ENCODE results near the gene PIK3R4.

DNA sequence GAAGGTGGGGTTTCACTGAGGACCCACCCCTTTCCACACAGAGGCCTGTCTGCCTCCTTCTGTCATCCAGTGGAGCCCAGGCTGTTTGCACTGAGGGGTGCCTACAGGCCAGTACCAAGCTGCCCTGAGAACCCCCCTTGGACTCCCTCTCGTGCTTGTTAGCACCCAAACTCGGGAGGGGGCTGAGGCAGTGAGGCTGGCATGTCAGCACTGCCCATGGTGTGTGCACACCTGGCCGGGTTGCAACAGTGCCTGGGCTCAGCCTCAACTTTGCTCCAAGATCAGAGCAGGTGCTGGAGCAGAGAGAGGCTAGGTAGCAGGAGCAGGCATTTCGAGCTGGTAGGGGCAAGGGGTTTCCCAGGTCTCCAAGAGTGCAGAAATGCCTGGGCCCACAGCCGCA lies 90.0 kb downstream of the PIK3R4 start:
- TF ChIP-seq POLR2A (IDR thresholded peaks at IDR 0.05): no peak
- TF ChIP-seq, protein P1, sequence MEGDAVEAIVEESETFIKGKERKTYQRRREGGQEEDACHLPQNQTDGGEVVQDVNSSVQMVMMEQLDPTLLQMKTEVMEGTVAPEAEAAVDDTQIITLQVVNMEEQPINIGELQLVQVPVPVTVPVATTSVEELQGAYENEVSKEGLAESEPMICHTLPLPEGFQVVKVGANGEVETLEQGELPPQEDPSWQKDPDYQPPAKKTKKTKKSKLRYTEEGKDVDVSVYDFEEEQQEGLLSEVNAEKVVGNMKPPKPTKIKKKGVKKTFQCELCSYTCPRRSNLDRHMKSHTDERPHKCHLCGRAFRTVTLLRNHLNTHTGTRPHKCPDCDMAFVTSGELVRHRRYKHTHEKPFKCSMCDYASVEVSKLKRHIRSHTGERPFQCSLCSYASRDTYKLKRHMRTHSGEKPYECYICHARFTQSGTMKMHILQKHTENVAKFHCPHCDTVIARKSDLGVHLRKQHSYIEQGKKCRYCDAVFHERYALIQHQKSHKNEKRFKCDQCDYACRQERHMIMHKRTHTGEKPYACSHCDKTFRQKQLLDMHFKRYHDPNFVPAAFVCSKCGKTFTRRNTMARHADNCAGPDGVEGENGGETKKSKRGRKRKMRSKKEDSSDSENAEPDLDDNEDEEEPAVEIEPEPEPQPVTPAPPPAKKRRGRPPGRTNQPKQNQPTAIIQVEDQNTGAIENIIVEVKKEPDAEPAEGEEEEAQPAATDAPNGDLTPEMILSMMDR (IDR thresholded peaks at IDR 0.05): no peak

Data from Peyer's patch (tissue), 4 donors.